Left renal cortex interstitium (tissue), 4 donors: Measurements from ENCODE around the gene CREB3L1. TPM values are rescaled to one million over a fixed set of nuclear protein-coding genes. Genes with fewer than 3 reads are reported as not detected.

Experiments
- DNase-seq, 4 donors: peaks; one replicate each; pipeline ENCODE4 v3.0.0-alpha.2; 2013; ENCODE audit warnings: low read depth in 4 of 4, low spot score in 2 of 4, missing footprints in 1 of 4
- polyA plus RNA-seq, 4 donors: library from polyadenylated mRNA; unstranded; fragments of 120-200 nt; gene quantifications; one replicate each; pipeline ENCODE4 v1.2.1, GENCODE V29; 2013; ENCODE audit not compliant: insufficient read length in 4 of 4

CREB3L1 gene
- polyA plus RNA-seq, 4 donors = 14.5 to 18.1 (median 15.7) TPM

DNA sequence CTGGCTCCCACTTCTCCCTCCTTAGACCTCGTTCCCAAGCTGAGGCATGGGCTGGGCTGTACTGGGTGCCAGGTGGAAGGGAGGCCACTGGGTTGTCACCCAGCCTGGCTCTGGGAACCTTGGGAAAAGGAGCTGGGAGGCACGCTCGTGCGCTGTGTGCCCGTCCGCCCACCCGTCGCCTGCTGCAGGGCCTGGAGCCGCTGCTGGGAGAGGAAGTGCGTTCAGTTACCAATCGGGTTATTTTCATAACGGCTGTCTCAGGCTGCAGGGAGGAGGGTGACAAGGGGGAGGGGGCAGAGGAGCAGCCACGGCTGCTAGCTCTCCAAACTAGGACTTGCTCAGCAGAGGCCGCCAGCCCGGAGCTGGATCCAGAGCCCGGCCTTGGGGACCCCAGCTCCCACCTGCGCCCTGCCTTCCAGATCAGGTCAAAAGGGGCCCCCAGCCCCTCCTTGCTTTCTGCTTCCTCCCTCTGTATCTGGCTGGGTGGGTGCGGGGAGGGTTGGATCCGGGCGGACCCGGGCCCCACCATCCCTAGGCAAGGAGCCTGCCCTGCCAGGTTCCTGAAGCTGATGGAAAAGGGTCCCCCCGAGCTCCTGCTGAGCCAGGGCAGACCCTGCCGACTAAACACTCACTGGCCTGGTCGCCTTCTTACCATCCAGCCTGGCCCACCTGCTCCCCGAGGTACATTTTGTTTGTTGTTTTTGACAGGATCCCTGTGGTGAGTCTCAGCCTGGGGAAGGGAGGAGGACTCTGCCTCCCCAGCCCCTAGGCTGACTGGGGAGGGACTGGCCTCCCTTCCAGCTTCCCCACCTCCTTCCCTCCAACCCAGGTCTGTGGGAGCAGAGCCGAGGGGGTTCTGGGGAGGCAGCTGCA lies 84.1 kb downstream of the CREB3L1 start:
- no peak for DNase-seq

DNA sequence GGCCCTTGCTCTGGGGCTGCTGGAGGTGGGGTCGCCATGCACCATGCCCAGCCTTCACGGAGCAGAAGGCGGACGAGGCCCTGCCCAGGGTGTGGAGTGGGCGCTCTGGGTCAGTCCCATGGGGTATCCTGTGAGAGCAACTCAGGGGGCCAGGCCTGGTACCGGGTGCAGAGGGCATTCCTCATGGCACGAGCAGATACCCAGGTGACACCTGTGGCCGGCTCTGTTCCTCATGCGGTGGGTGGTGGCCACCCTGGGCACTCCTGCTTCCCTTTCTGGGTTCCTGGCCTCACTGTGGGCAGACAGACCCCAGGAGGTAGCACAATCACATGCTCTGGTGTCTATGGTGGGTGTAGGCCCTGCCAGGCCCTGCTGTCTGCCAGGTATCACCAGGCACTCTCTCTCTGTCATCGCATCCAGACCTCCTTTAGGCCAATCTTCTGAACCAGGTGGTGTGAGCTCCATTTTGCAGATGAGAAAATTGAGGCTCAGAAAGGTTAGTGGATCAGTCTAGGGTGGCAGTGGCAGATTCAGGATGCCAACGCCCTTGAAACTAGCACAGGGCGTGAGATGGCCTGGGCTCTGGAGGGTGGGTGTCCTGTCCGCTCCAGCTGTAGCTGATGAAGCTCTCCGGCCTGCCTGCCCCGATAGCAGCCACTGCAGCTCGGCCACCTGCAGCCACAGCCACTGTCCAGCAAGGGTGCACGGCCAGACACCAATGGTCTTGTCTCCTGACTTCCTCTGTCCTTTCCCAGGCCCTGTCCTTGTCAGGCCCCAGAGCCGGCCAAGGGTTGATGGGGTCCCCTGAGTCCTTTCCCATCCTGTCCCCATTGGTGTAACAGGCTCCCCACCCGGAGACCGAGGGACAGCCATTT lies 84.9 kb downstream of the CREB3L1 start:
- no peak for DNase-seq

DNA sequence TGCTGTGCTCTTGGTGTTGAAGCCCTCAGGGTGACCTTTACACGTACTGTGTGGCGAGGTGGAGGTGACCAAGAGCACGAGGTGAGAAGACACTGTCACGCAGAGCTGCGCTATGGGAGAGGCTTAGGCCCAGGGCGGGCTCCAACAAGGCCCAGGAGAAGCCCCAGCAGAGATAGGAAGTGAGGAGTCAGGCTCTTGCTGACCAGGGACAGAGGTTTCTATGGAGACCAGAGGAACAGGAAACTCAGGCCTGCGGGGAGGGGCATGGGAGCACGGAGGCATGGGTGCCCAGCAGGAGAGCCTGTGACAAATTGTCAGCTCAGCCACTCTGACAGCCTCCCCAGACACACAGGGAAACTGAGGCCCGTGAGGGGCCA lies 85.6 kb downstream of the CREB3L1 start:
- no peak for DNase-seq

DNA sequence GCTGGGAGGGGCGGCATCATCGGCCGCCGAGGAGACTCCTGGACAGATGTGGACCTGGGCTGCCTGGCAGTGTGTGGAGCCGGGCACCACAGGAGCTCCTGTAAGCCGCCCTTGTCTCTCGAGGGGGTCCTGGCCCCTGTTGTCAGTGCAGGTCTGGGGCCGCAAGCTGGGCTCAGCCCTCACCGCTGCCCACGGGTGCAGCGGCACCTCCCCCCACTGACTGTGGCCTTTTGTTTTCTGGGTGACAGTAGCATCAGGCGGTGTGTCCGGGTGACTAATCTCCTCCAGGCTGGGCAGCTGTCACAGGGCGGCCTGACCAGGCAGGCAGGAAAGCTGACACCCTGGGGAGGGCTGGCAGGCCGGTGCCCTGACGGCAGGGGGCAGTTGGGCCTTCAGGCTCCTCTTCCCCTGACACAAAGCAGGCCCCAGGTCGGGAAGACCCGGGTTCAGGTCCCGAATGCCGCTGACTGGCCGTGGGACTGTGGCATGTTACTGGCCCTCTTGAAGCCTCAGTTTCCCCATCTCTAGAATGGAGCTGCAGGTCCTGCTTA lies 86.1 kb downstream of the CREB3L1 start:
- no peak for DNase-seq

DNA sequence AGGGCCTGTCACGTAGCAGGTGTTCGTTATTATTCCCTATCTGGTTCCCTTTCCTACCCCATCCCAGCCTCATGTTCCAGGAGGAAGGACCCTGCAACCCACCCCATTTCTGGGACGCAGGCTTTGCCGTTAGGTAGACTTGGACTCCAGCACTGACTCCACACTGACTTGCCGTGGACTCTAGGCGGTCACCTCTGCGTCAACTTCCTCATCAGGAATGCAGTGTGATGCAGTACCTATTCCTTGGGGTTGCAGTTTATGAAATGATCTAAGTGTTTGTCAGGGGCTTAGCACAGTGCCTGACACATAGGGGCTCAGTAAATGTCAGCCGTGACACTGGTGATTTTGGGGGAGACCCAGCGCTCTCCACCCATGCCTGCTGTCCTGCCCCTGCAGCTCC lies 86.6 kb downstream of the CREB3L1 start:
- no peak for DNase-seq

DNA sequence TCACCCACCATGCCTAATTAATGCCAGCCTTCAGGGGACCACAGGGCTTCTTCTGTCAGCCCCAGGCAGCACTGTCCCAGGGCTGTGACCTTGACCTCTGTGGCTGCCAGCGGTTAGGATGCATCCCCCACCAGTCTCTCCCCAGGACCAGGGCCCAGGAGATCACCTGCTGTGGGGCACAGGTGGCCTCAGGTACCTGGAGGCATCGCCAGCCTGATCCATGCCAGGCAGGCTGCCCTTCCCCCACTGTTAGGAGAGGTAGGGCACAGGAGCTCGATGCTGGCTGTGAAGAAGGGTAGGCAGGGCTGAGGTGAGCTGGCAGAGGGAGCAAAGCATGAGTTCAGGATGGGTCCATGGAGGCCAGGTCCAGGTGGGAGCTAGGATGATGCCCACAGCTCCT lies 87.3 kb downstream of the CREB3L1 start:
- no peak for DNase-seq

DNA sequence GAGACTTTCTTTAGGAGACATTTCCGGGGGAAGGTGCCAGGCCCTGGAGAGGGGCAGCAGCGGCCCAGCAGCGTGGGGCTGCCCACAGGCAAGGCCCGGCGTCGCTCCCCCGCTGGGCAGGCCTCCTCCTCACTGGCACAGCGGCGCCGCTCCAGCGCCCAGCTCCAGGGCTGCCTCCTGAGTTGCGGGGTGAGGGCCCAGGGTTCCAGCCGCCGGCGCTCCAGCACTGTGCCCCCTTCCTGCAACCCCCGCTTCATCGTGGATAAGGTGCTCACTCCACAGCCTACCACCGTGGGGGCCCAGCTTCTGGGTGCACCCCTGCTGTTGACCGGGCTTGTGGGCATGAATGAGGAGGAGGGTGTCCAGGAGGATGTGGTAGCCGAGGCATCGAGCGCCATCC lies 88.8 kb downstream of the CREB3L1 start:
- no peak for DNase-seq

DNA sequence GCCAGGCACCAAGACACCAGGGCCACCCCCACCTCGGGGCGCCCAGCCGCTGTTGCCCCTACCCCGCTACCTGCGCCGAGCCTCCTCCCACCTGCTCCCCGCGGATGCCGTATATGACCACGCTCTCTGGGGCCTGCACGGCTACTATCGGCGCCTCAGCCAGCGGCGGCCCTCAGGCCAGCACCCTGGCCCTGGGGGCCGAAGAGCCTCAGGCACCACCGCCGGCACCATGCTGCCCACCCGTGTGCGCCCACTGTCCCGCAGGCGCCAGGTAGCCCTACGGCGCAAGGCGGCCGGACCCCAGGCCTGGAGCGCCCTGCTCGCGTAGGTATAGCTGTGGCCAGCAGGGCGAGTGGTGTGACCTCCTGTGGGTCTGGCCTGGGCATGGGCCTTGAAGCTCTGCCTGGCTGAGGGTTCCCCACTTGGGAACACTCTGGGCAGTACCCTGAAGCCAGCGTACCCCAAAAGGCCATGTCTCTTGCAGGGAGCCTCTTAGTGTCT lies 89.2 kb downstream of the CREB3L1 start:
- no peak for DNase-seq

DNA sequence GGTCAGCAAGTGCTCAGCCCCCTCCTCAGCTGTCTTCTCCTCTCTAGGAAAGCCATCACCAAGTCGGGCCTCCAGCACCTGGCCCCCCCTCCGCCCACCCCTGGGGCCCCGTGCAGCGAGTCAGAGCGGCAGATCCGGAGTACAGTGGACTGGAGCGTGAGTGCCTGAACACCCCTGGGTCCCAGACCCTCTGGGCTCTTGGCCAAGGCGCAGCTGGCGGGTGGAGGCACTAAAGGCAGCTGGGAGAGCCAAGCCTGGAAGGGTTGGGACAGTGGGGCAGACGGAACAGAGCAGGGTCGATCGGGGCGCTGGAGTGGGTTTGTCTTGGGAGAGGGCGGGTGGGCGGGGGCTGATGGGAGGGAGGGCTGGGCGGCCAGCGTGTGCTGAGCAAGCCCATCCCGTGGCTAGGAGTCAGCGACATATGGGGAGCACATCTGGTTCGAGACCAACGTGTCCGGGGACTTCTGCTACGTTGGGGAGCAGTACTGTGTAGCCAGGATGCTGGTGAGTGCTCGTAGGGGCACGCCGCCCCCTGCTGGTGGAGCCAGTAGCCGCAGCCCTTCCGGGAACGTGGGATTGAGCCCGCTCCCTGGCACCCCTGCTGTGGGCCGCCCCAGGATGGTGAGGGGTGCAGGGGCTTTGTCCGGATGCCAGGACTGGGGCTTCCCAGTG lies 89.9 kb downstream of the CREB3L1 start:
- DNase-seq = no peak

DNA sequence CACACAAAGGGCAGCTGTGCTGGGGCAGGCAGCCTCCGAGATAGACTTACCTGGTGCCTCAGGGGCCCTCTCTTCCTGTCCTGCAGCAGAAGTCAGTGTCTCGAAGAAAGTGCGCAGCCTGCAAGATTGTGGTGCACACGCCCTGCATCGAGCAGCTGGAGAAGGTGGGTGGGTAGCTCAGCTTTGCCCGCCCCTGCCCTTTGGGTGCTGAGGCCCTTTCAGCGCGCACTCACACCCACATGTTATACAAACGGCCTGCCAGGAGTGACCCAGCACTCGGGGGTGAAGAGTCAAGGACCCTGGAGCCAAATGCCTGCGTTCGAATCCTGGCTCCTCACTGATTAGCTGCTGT lies 90.4 kb downstream of the CREB3L1 start:
- no peak for DNase-seq

DNA sequence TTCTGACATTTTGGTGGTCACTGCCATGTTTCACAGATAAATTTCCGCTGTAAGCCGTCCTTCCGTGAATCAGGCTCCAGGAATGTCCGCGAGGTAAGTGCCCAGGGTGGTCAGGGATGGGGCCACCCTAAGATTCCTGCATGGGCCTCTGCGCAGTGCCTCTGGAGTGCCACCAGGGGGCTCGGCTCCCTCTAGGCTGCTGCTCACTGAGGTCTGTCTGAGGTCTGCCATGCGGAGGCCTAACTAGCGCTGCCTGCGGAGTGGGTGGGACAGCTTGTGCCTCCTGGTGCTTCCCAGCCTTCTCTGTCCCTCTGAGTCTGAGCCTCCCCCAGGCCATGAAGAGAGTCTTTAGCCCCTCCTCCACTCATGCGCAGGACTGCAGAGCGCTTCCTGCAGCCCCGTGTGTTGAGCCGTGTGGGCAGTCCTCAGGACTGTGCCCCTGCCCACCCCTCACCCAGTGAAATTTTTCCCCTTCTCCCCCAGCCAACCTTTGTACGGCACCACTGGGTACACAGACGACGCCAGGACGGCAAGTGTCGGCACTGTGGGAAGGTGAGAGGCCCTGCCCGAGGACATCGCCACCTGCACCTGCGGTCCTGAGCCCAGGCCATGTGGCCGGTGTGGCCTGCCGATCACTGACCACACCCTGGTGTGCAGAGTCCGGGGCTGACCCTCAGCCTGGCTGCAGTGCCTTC lies 92.1 kb downstream of the CREB3L1 start:
- no peak for DNase-seq

DNA sequence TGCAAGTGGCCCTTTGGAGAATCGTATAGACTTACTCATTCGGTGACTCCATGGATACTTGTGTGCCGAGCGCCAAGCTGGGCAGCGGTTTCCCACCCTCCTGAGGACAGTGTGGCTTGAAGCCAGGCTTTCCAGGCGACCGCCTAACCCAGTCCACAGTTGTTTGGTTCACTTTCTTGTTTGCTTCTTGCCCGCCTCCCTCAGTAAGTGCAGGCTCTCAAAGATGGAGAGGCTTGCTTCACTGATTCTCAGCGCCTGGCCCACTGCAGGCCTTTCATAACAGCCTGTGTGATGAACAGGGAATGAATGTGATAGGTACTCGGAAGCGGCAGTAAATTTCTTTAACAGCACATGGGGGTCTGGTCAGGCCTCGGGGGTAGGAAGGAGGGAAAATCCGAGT lies 92.8 kb downstream of the CREB3L1 start:
- DNase-seq = no peak

Other genes starting within 250 kb of the CREB3L1 start
- 10 to 100 TPM; 34.5 to 60.9 (median 51.7) TPM for gene PHF21A, start 156.2 kb upstream of the CREB3L1 start, polyA plus RNA-seq
- 10 to 100 TPM; 33.8 to 48.6 (median 39.4) TPM for gene DGKZ, start 69.8 kb downstream of the CREB3L1 start, polyA plus RNA-seq
- gene MDK, start 104.0 kb downstream of the CREB3L1 start, polyA plus RNA-seq = 1,000 to 10,000 TPM in 1 of 4 donors, 100 to 1,000 TPM in 3; 690 to 1,120 (median 845) TPM
- under 1 TPM; 0.13 to 0.32 (median 0.19) TPM for gene CHRM4, start 114.1 kb downstream of the CREB3L1 start, polyA plus RNA-seq